A673 (cell line): ENCODE results near the gene FERMT2. TPM values are rescaled to one million over a fixed set of nuclear protein-coding genes. Genes with fewer than 3 reads are reported as not detected.

Experiments used
- BruUV-seq: library from RNA; stranded (reverse); fragments of 400-500 nt; replicated peaks from 2 replicates; lab custom pipeline; 2021; lab: Mats Ljungman, UMichigan
- CTCF ChIA-PET: fragments of 300-600 bp; sonication (Branson Sonifier 250); formaldehyde crosslinking; loops from one replicate; lab custom pipeline; 2022; ENCODE audit warnings: antibody characterized with exemption; lab: Charles Lee
- POLR2A ChIA-PET: fragments of 300-600 bp; sonication (Branson Sonifier 250); formaldehyde crosslinking; loops from one replicate; lab custom pipeline; 2022; ENCODE audit warnings: antibody characterized with exemption; ENCODE audit not compliant: low non-redundant PET; lab: Charles Lee
- DNase-seq: peaks from one replicate; pipeline ENCODE4 v3.0.0-alpha.2; 2015; ENCODE audit warnings: low spot score
- H3K27ac ChIP-seq: fragments of 200-600 bp; sonication (generic); 2 replicates; pipeline ENCODE4 v1.5.1; 2016; ENCODE audit warnings: mixed run types, low read depth, mild to moderate bottlenecking, mixed read lengths, antibody characterized with exemption, low read length; ENCODE audit not compliant: poor library complexity, severe bottlenecking
- H3K27me3 ChIP-seq: fragments of 200-600 bp; sonication (generic); replicated peaks from 2 replicates; pipeline ENCODE4 v1.6.1; 2017; ENCODE audit warnings: mixed run types, low read depth, mild to moderate bottlenecking, mixed read lengths, antibody characterized with exemption, low read length; ENCODE audit not compliant: insufficient read depth, poor library complexity
- H3K36me3 ChIP-seq: fragments of 200-600 bp; sonication (generic); 2 replicates; pipeline ENCODE4 v1.6.1; 2016; ENCODE audit warnings: mixed run types, mild to moderate bottlenecking, mixed read lengths, antibody characterized with exemption, low read length; ENCODE audit not compliant: insufficient read depth, poor library complexity, severe bottlenecking
- H3K4me1 ChIP-seq: fragments of 200-600 bp; sonication (generic); 2 replicates; pipeline ENCODE4 v1.6.1; 2017; ENCODE audit warnings: mixed run types, mild to moderate bottlenecking, mixed read lengths, antibody characterized with exemption, low read length; ENCODE audit not compliant: insufficient read depth, poor library complexity, severe bottlenecking
- H3K4me3 ChIP-seq: fragments of 200-600 bp; sonication (generic); 2 replicates; pipeline ENCODE4 v1.5.1; 2016; ENCODE audit warnings: low read depth, mixed run types, mild to moderate bottlenecking, mixed read lengths, low read length; ENCODE audit not compliant: poor library complexity, severe bottlenecking
- H3K9me3 ChIP-seq: fragments of 200-600 bp; sonication (generic); 2 replicates; pipeline ENCODE4 v1.6.1; 2016; ENCODE audit warnings: mixed run types, low read depth, mild to moderate bottlenecking, mixed read lengths, antibody characterized with exemption, low read length; ENCODE audit not compliant: poor library complexity, severe bottlenecking
- CTCF ChIP-seq: fragments of 300-800, 200-600 bp; sonication (generic); conservative IDR thresholded peaks from 2 replicates; pipeline ENCODE4 v1.5.1; 2017; ENCODE audit warnings: low read depth, mild to moderate bottlenecking, antibody characterized with exemption, low read length, moderate library complexity, mixed read lengths
- EZH2 ChIP-seq: fragments of 200-600 bp; sonication (generic); IDR thresholded peaks from 2 replicates; pipeline ENCODE4 v1.6.1; 2017; ENCODE audit warnings: borderline replicate concordance, low read depth, mild to moderate bottlenecking, mixed read lengths, antibody characterized with exemption, low read length; ENCODE audit not compliant: poor library complexity, severe bottlenecking
- intact Hi-C: fragments of 100-400 bp; cut with micrococcal nuclease; formaldehyde crosslinking; loops from one replicate; pipeline ENCODE4 v1.10.0; 2022; ENCODE audit not compliant: unreplicated experiment
- total RNA-seq: library from RNA; stranded (reverse); gene quantifications from 2 replicates; pipeline ENCODE4 v1.2.3, GENCODE V29; 2021

Gene FERMT2
- total RNA-seq, 1 experiment from 2014 or later = 38.3 TPM

- intact Hi-C loops = no loop called here
- H3K36me3 ChIP-seq = no peaks in the 10 kb centered on the region
- no peaks in the 10 kb centered on the region for H3K9me3 ChIP-seq
- no TSS peak for BruUV-seq
- TF ChIP-seq CTCF = no peak
- no peak for TF ChIP-seq EZH2
- peaks cover 22% of the 10 kb centered on the region for H3K4me1 ChIP-seq
- H3K27ac ChIP-seq = peak overlapping the region; percentile 29
- no peak for DNase-seq
- no peaks in the 10 kb centered on the region for H3K27me3 ChIP-seq
- H3K4me3 ChIP-seq = no peak overlapping the region
- ChIA-PET POLR2A (interaction anchor here (0.6 kb wide), 1 partner anchor 1640 kb away, joined by 3 read pairs; no protein-coding TSS in a partner anchor), CTCF (no interaction called here)
These were observed 3.7 kb upstream of the FERMT2 start for GRCh38 chr14:52954346-52955214.

- TF ChIP-seq CTCF (no peak), EZH2 (no peak)
These were observed 1.1 kb upstream of the FERMT2 start for GRCh38 chr14:52951681-52952554.

GRCh38 chr14:52950410-52950897, 396 bp downstream of the FERMT2 start:
- Histone ChIP-seq H3K36me3 (no peaks in the 10 kb centered on the region), H3K4me1 (peaks cover 26% of the 10 kb centered on the region), H3K27ac (peak overlapping the region; percentile 83), H3K27me3 (no peaks in the 10 kb centered on the region), H3K9me3 (no peaks in the 10 kb centered on the region), H3K4me3 (peak overlapping the region; percentile 65)
- no TSS peak for BruUV-seq
- no peak for TF ChIP-seq CTCF
- no peak for TF ChIP-seq EZH2
- CTCF ChIA-PET = no interaction called here
- POLR2A ChIA-PET = no interaction called here
- DNase-seq = peak; percentile 75
- intact Hi-C loops = loop anchor here (2.0 kb wide), 1 partner anchor 122 kb away; no protein-coding TSS in a partner anchor

More at GRCh38 chr14:52951681-52952554, 1.1 kb upstream of the FERMT2 start:
- POLR2A ChIA-PET = interaction anchor here (0.6 kb wide), 1 partner anchor 282 kb away, joined by 9 read pairs; no protein-coding TSS in a partner anchor
- Histone ChIP-seq H3K4me3 (peak overlapping the region; percentile 65), H3K27ac (peak overlapping the region; percentile 91), H3K27me3 (no peaks in the 10 kb centered on the region), H3K4me1 (peaks cover 26% of the 10 kb centered on the region), H3K36me3 (no peaks in the 10 kb centered on the region), H3K9me3 (no peaks in the 10 kb centered on the region)
- DNase-seq = peak; percentile 19
- intact Hi-C loops = loop anchor here (2.0 kb wide), 1 partner anchor 123 kb away; no protein-coding TSS in a partner anchor
- CTCF ChIA-PET = interaction anchor here (0.6 to 1.0 kb wide), 2 partner anchors 9 to 220 kb away, joined by 3 to 5 read pairs (median 3); no protein-coding TSS in a partner anchor
- BruUV-seq = no TSS peak
